ENCODE results near the gene HES2. TPM values are rescaled to one million over a fixed set of nuclear protein-coding genes. Genes with fewer than 3 reads are reported as not detected.
A peak's percentile ranks its signal among the peaks of the same experiment; 100 is the strongest.
"Not testable (repeated sequence)": the region's sequence is repeated elsewhere in the genome, so short reads cannot be mapped to it uniquely, and the experiment has no call there.

Gene HES2
- total RNA-seq, 1 experiment from 2014 or later = not detected

DNA sequence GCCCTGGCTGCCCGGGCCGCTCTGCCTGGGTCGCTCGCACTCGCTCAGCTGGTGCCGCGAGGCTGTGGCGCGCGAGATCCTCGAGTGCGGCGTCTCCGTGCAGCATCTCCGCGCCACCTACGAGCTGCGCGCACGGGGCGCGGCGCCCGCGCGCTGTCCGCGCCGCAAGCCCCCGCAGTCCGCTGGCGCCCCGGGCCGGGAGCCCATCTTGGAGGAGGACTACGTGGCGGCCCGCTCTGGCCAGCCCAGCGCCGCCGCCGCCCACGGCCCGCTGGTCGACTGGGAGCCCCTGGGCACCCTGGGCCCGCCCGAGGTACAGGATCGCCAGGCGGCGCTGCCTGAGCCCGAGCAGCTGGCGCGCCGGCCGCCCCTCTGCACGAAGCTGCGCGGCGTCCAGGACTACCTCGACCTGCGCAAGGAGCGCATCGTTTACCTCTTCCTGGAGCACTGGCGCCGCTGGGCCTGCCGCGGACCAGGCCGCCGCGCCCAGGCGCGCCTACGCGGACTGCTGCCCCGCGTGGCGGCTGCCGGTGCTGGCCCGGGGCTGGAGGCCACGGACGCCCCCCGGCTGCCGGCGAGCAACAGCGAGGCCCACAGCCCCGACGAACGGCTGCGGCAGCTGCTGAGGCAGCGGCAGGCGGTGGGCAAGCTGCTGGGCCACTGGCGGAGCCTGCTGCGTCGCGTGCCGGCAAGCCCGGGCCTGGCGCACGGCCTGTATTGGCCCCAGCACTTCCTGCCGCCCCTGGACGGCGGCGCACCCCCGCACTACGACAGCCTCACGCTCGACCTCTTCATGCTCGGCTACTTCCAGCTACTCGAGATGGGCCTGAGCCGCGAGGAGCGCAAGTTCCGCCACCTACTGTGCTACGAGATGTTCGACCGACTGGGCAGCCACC, 35.4 kb upstream of the HES2 start:
- no peak for DNase-seq (ENCODE audit: low spot score)

DNA sequence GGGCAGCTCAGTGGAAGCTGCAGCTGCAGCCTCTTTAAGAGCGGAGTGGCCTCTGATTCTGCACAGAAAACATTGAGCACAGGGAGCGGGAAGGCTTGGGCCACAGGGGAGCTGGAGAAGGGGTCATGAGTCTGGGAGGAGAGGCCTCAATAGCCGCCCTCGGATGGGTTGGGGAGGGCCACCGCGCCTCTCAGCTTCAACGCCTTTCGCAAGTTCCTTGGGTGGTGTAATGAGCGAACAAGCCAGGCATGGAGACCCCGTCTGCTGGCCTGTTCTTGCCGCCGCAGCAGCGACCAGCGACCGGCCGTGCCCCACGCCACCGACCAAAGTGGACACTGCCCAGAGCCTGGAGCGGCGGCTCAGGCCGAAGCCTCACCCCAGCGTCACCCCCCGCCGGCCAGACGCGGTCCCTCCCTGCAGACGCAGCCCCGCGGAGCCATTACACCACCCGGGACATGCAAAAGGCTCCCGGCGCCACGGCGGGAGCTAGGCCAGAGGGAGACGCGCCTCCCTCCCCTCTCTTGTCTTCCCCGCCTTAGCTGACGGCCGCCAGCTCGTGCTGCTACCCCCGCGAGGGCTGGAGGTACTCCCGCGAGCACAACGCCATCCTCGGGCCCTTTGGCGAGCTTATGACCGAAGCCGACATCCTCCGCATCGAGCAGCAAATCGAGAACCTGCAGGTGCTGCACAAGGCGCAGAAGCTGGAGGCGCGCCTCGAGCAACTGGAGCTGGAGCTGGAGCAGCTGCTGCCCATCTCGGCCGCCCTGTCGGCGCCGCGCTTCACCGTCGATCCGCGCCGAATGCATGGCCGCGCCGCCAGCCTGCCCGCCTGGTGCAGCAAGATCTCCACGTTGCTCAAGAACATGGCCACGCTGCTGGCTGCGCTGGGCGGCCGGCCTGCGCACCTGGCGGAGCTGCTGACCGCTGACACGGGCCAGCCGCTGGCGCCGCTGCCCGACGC, 34.5 kb upstream of the HES2 start:
- not testable (repeated sequence) for DNase-seq (ENCODE audit: low spot score)

DNA sequence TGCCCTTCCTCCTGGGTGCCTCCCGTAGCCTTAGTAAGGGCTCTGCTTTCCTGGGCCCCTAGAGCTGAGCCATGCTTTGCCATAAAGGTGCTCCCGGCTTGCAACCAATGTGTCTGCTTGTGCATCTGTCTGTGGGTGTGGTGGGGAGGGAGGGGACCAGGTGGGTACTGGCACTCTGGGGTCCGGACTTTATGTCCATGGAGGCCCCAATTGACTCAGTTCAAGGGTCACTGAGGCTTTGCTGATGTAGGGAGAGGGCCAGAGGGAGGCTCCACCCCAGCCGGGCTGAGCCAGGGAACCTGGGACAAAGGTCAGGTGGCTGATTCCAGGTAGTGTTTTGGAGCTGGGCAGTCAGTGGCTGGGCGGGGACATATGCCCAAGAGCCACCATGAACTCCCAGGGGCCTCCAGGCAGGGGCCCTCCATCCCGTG, 31.2 kb upstream of the HES2 start:
- no peak for DNase-seq (ENCODE audit: low spot score)

DNA sequence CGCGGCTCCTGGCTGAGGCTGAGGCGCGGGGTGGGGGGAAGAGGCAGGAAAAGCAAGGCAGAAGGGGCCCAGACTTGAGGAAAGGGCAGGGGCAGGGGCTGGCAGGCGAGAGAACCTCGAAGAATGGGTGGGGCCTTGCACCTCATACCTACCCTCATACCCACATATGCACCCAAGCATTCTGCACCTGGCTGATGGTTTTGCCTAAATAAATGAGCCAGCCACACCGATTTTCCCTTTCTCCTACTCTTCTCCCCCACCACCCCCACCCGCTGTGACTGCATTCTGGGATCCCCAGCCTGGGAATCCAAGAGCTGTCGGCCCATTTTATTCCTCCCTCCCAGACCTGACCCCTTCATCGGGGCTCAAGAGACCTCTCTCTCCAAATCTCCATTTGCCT, 30.8 kb upstream of the HES2 start:
- DNase-seq (ENCODE audit: low spot score) = not testable (repeated sequence)

DNA sequence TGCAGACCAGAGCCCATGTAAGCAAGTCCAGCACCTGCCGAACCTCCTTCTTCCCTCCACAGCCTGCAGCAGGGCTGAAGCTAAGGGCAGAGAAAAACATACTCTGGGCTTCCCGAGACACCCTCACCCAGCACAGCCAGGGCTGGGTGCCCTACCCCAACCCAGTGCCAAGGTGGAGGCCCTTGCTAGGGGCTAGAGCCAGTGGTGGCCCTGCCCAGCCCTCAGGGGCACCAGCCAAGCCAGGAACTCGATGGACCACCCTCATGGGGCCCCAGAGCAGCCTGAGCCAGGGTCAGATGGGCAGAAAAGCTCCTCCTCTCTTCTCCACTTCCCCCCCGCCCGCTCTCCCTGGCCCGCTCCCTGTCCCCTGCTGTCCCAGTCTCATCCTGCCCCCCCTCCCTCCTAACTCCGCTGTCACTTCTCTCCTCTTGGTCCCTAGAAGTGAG, 30.3 kb upstream of the HES2 start:
- DNase-seq (ENCODE audit: low spot score) = no peak

DNA sequence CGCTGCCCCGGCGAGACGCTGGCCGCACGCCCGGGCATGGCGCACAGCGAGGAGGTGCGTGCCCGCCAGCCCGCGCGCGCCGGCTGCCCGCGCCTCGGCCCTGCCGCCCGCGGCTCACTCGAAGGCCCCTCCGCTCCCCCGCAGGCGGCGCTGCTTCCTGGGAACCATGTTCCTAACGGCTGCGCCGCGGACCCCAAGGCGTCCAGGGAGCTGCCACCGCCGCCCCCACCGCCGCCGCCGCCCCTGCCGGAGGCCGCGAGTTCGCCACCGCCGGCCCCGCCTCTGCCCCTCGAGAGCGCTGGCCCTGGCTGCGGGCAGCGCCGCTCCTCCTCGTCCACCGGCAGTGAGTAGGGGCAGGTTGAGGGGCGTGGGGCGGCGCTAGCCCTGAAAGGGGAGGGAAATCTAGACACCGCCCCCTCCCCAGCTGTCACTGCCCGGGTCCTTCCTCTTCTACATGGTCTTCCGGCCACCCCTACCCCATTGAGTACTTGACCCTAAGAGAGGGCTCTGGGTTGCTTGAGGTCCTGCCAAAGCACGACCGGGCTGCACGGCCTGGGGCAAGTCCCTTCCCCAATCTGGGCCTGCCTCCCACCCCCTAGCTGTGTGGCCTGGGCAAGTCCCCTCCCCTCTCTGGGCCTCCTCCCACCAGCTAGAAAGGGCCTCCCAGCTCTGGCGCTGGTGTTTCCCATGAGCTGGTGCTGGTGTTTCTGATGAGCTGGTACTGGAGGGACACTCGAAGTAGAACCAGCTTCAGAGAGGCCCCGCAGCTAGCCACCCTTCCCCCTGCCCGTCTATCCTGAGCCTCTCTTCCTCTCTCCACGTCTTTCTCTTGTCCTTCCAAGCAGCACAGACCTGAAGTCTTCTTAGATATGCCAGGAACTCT, 29.3 kb upstream of the HES2 start:
- no peak for DNase-seq (ENCODE audit: low spot score)

DNA sequence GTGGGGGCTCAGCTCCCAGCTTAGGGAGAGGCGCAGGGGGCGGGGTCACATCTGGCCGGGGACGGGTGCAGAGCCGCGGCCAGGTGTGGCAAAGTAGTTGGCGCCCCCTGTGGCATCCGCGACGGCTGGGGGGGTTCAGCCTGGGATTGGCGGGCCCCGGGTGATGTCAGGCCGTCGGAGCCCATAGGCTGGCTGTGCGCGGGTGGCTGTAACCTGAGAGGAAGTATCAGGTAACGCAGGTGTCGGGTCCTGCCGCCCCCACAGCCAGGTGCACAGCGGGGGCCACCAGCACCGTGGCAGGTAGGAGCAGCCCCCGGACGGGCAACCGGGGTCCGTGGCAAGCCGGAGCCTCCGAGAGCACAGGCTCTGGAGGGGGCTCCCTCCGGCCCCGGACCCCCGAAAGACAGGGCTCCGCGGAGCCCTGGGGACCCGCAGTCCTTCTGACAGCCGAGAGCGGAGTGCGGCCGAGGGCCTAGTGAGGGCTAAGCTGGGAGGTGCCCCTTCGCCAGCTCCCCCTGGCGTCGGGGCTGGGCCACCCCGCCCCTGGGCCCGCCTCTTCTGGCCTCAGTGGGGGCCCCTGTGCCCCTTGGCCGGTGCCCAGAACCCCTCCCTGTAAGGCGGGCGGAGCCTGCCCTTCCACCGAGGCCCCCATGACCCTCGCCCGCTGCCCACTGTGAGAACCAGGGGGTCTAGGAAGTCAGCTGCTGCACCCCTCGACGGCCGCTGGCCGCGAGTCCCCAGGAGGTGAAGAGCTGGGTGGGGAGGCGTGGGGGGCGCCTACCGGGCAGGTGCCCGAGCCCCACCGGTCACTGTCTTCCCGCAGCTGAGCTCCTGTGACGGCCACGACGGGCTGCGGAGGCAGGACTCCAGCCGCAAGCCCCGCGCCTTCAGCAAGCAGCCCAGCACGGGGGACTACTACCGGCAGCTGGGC, 28.4 kb upstream of the HES2 start:
- no peak for DNase-seq (ENCODE audit: low spot score)

DNA sequence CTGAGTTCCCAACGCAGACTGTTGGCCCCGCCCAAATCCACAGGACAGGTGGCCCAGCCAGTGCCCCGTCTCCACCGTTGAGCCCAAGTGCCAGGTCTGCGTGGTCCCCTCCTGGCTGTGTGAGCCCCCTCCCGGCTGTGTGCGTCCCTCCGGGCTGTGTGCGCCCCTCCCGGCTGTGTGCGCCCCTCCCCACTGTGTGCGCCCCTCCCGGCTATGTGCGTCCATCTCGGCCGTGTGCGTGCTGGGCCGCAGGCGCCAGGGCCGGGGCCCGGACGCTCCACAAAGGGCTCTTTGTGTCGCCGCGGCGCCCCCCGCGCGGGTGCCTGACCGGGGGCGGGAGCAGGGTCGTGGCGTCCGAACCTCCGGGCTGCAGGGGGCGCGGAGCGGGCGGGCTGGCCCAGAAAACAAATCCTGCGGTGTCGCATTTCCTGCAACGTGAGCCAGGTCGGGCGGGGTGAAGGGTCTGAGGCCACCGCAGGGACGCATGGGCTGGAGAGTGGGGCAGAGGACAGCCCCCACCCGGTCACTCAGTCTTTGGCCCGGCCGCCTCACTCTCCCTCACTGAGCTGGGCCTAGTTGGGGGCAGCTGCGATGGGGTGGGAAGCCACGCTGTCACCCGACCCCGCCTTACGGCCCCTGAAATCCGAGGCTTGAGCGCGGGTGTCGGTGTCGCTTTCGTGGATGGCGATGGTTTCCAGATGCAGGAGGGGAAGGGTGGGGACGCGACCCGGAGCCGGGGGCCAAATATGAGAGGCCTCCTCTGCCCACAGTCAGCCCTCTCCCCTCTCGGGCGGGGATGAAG, 27.5 kb upstream of the HES2 start:
- DNase-seq (ENCODE audit: low spot score) = no peak

DNA sequence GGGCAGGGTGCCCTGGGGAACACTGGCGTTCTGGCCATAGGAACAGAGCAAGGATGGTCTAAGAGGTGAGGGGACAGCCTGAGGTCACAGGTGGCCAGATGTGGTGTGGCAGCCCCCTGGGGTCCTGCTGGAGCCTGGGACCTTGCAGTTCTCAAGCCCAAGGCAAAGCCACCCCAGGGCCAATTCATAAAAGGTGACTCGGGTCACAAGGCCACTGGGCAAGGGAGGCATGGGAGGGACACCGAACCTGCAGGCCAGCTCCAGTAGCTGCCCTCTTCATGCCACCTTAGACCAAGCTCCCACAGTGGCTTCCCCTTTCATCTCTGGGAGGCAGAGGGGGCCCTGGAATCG, 26.9 kb upstream of the HES2 start:
- DNase-seq (ENCODE audit: low spot score) = no peak

DNA sequence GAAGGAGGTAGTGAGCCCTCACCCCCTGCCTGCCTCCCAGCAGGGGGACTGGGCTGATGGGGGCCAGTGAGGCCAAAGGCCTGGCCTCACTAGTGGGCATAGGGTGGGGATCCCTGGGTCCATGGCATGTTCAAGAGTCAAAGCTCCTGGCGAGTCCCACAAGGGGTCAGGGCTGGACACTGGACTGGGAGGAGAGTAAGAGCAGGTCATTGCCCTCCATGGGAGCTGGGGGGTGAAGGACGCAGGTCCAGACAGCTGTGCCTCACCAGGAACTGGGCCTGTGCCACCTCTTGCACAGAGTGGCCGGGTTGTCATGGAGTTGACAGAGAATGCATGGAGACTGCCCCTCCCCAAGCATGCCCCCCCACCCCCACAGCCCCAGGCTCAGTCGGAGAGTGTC, 26.2 kb upstream of the HES2 start:
- not testable (repeated sequence) for DNase-seq (ENCODE audit: low spot score)

DNA sequence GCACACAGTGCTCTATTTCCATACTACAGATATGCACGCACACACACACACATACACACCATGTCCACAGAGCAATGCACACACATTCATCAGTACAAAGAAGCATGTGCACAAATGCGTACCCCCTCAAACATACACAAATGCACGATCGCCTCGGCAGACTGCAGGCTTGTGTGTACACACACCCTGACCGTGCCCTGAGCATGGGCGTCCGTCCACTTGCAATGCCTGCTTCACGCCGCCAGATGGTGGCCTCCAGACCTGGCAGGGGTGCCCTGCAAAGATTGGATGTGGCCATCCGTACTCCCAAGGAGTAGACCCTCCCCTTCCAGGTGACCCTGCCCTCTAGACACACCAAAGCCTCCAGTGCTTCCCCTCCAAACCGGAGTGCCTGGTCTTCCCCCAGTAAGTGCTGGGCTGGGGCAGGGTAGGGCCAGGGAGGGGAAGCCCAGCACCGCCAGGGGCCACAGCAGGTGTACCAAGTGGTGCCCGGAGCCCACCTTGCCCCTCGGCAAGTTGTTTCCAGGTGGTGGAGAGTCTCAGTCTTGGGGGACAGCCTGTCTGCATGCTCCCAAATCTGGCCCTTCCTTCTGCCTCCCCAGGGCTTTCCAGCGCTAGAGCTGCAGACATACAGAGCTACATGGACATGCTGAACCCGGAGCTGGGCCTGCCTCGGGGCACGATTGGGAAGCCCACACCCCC, 25.5 kb upstream of the HES2 start:
- peak; percentile 28 for DNase-seq (ENCODE audit: low spot score)

DNA sequence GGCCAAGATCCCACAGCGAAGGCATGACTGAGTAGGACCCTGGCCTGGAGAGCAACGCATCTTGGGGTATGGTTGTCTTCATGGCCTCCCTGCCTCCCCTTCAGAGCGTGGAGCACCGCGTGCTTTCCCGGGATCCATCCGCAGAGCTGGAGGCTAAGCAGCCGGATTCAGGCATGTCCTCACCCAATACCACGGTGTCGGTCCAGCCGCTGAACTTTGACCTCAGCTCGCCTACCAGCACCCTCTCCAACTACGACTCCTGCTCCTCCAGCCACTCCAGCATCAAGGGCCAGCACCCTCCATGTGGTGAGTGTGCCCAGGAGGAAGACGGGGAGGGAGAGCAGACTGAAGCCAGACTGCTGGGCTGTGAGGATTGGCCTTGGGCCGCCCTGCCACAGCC, 24.7 kb upstream of the HES2 start:
- no peak for DNase-seq (ENCODE audit: low spot score)

DNA sequence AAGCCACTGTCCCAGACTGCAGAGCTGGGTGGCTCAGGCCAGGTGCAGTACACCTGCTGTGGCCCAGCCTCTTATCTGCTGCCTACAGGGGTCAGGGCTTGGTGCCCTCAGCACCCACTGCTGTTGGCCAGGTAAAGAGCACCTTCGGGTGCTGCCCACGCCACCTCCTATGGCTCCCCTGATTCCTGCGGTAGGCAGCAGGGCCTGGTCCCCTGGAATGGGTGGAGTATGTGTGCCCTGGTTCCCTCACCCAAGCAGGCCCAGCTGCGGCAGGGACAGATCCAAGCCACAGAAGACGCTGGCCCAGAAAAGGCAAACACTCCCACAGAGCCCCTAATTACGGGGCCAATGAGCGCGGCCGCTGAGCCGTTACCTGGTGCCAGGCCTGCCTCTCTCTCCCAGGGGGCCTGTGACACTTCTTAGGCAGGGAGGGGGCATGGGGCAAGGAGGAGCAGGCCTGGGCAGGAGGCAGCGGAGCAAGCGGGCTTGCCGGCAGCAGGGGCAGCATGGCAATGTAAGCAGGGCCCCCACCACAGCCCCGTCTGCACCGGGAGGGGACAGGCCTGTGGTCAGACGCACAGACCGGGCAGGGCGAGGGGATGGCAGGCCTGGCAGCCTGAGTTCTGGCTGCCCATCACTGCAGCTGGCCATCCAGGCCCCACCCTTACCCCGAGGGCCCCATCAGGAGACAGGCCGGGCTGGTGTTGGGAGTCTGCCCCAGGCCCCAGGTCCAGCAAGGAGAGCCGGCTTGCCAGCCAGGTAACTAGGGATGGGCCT, 23.8 kb upstream of the HES2 start:
- no peak for DNase-seq (ENCODE audit: low spot score)

DNA sequence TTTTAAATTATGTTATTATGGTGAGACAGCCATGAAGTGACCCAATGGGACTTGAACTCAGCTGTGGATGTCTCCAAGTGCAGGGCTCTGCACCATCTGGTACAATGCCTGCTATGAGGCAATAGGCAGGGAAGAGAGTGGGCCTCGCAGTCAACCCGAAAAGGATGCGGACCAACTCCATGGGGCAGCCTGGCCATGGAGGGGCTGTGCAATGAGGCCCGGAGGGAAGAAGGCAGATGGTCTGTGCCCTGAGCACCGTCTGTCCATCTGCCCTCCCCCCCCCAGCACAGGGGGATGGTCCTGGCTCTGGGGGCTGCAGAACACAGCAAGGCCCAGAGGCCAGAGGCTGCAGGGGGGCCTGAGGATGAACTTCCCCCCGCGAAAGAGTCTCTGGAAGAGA, 21.9 kb upstream of the HES2 start:
- DNase-seq (ENCODE audit: low spot score) = no peak

DNA sequence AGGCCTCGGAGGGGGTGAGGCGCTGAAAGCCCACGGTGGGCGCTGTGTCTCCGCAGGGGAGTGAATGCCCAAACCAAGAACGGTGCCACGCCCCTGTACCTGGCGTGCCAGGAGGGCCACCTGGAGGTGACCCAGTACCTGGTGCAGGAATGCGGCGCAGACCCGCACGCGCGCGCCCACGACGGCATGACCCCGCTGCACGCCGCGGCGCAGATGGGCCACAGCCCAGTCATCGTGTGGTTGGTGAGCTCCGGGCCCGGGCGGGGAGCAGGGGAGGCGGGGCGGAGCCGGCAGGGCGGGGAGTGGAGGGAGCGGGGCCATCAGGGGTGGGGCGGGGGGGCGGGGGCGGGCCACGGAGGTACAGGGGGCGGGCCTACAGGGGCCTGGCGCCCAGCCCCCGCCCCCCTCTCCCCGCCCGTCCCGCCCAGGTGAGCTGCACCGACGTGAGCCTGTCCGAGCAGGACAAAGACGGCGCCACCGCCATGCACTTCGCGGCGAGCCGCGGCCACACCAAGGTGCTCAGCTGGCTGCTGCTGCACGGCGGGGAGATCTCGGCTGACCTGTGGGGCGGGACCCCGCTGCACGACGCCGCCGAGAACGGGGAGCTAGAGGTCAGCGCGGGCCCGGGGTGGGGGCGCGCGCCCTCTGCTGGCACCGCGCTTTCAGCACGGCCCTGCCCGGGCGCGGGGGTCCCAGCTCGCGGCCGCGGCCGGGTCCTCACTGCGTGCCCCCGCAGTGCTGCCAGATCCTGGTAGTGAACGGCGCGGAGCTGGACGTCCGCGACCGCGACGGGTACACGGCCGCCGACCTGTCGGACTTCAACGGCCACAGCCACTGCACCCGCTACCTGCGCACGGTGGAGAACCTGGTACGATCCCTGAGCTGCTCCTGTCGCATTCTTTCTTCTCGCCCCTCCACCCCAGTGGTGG, 20.7 kb upstream of the HES2 start:
- DNase-seq (ENCODE audit: low spot score) = peak; percentile 35

DNA sequence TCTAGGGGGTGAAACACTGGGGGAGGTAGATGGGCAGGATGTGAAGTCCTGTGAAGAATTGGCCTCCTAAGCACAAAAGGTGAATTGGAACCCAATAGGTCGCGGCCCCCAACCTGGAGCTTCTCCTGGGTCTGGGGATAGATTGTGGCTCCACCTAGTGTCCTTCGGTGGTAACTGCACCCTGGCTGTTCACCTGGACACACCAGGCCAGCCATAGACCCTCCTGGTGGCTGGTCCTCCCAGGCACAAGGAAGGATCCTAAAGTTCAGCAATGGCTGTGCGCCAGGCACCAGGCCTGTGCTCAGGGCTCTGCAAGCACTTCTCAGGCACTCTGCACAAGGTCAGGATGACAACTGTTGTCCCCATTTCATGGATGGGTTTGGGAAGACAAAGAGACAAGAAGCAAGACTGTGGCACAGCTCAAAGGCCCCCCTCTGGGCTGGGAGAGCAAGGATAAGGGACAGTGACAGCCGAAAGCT, 18.4 kb upstream of the HES2 start:
- peak; percentile 27 for DNase-seq (ENCODE audit: low spot score)
